ENCODE results near the gene PNMA6E.

PNMA6E gene

DNA sequence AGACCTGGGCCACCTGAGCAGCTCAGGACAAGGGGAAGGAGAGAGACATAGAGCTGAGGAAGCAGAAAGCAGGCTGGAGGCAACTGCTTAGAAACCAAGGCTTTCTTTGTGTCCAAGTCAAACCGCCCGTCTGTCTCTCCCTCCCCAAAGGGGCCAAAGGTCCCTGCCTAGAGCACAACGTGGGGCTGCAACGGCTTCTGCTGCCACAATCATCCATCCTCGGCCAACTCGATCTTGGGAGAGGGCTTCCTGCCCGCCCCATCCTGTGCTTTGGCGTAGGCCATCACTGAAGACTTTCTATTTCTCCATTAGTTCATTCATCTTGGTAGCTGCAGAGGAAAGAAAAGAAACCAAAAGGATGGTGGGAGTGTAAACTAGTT lies 46.4 kb upstream of the PNMA6E start:
- Histone ChIP-seq H3K79me2 (ENCODE audit: control insufficient read depth, insufficient read depth, low read length) (no peaks in the 10 kb centered on the region), H3K27me3 (ENCODE audit: insufficient read depth, low read length, poor library complexity) (no peaks in the 10 kb centered on the region), H3K9ac (ENCODE audit: low read length) (no peak overlapping the region), H2BK15ac (replicated peaks; ENCODE audit: low read depth) (no peak overlapping the region), H3K4ac (ENCODE audit: low read depth, low read length) (no peak overlapping the region), H4K5ac (ENCODE audit: low read length) (no peak overlapping the region), H3K79me1 (ENCODE audit: low read length) (no peaks in the 10 kb centered on the region), H2AK5ac (ENCODE audit: low read length) (no peak overlapping the region), H3K23ac (ENCODE audit: low read length) (no peak overlapping the region), H2BK5ac (ENCODE audit: low read length) (no peak overlapping the region), H3K4me1 (ENCODE audit: control insufficient read depth, low read depth, low read length) (no peaks in the 10 kb centered on the region), H2BK120ac (ENCODE audit: low read depth, low read length) (no peak overlapping the region), H3K18ac (ENCODE audit: low read length) (no peak overlapping the region), H3K4me3 (ENCODE audit: low read length) (no peak overlapping the region), H3K27ac (ENCODE audit: low read depth, low read length) (no peak overlapping the region), H3K36me3 (ENCODE audit: control insufficient read depth, insufficient read depth, low read length) (no peaks in the 10 kb centered on the region), H4K8ac (ENCODE audit: low read depth, low read length) (no peak overlapping the region), H3K56ac (ENCODE audit: low read length) (no peak overlapping the region), H3K4me2 (ENCODE audit: low read length) (no peak overlapping the region)
- no CpG with 5 or more reads among the region's 8 CpGs for WGBS (ENCODE audit: extremely low coverage, insufficient coverage, low lambda C conversion rate)
- no peak for DNase-seq

DNA sequence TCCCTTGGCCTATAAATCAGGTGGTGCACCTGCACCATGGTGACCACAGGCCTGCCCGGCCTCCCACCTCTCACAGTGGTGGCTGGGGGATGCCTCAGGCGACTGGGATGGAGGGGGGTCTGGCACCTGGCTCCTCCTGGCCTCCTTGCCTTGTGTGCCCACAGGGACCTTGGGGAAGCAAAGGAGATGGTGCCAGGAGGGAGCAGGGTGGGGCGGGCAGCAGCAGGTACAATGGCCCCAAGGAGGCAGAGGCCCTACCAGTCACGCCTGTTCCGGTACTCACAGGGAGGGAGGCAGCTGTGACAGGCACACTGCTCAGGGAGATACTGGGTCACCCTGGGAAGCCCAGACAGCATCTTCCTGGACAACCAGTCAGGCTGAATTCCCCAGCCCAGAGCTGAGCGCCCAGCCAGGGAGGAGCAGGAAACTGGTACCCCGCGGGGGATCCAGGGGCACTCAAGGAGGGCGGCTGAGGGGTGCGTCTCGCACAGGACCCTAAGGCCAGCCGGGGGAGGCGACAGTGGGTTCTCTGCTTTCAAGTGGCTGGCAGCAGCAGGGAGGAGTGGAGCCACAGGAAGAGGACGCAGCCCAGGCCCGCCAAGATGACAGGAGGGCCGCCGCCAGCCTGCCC lies 45.9 kb upstream of the PNMA6E start:
- Histone ChIP-seq H3K27ac (ENCODE audit: low read depth, low read length) (no peak overlapping the region), H3K18ac (ENCODE audit: low read length) (no peak overlapping the region), H3K4me1 (ENCODE audit: control insufficient read depth, low read depth, low read length) (no peaks in the 10 kb centered on the region), H3K4me3 (ENCODE audit: low read length) (no peak overlapping the region), H4K5ac (ENCODE audit: low read length) (no peak overlapping the region), H3K4me2 (ENCODE audit: low read length) (no peak overlapping the region), H2BK120ac (ENCODE audit: low read depth, low read length) (no peak overlapping the region), H3K36me3 (ENCODE audit: control insufficient read depth, insufficient read depth, low read length) (no peaks in the 10 kb centered on the region), H3K9ac (ENCODE audit: low read length) (no peak overlapping the region), H4K8ac (ENCODE audit: low read depth, low read length) (no peak overlapping the region), H3K79me1 (ENCODE audit: low read length) (no peaks in the 10 kb centered on the region), H3K23ac (ENCODE audit: low read length) (no peak overlapping the region), H3K56ac (ENCODE audit: low read length) (no peak overlapping the region), H2AK5ac (ENCODE audit: low read length) (no peak overlapping the region), H3K79me2 (ENCODE audit: control insufficient read depth, insufficient read depth, low read length) (no peaks in the 10 kb centered on the region), H3K4ac (ENCODE audit: low read depth, low read length) (no peak overlapping the region), H2BK5ac (ENCODE audit: low read length) (no peak overlapping the region), H2BK15ac (replicated peaks; ENCODE audit: low read depth) (no peak overlapping the region), H3K27me3 (ENCODE audit: insufficient read depth, low read length, poor library complexity) (no peaks in the 10 kb centered on the region)
- WGBS (ENCODE audit: extremely low coverage, insufficient coverage, low lambda C conversion rate), result no CpG with 5 or more reads among the region's 17 CpGs
- no peak for DNase-seq

DNA sequence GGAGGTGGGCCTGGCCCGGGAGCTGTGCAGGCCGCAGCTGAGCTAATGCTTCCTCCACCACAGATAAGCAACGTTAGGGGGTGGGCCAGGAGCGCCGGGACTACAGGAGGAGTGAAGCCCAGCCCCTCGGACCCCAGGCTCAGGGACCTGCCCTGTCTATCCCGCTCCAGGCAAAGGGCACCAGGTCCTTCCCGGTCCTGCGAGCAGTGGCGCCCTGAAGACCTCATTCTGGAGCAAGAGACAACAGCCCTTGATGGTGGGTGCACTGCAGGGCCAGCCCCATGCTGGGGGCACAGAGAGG lies 45.4 kb upstream of the PNMA6E start:
- DNase-seq, result no peak
- Histone ChIP-seq H3K23ac (ENCODE audit: low read length) (no peak overlapping the region), H3K4ac (ENCODE audit: low read depth, low read length) (no peak overlapping the region), H3K4me1 (ENCODE audit: control insufficient read depth, low read depth, low read length) (no peaks in the 10 kb centered on the region), H3K27me3 (ENCODE audit: insufficient read depth, low read length, poor library complexity) (no peaks in the 10 kb centered on the region), H4K8ac (ENCODE audit: low read depth, low read length) (no peak overlapping the region), H2AK5ac (ENCODE audit: low read length) (no peak overlapping the region), H3K36me3 (ENCODE audit: control insufficient read depth, insufficient read depth, low read length) (no peaks in the 10 kb centered on the region), H3K18ac (ENCODE audit: low read length) (no peak overlapping the region), H3K56ac (ENCODE audit: low read length) (no peak overlapping the region), H3K9ac (ENCODE audit: low read length) (no peak overlapping the region), H3K27ac (ENCODE audit: low read depth, low read length) (no peak overlapping the region), H4K5ac (ENCODE audit: low read length) (no peak overlapping the region), H3K79me2 (ENCODE audit: control insufficient read depth, insufficient read depth, low read length) (no peaks in the 10 kb centered on the region), H3K79me1 (ENCODE audit: low read length) (no peaks in the 10 kb centered on the region), H3K4me2 (ENCODE audit: low read length) (no peak overlapping the region), H3K4me3 (ENCODE audit: low read length) (no peak overlapping the region), H2BK15ac (replicated peaks; ENCODE audit: low read depth) (no peak overlapping the region), H2BK120ac (ENCODE audit: low read depth, low read length) (no peak overlapping the region), H2BK5ac (ENCODE audit: low read length) (no peak overlapping the region)
- no CpG with 5 or more reads among the region's 10 CpGs for WGBS (ENCODE audit: extremely low coverage, insufficient coverage, low lambda C conversion rate)

DNA sequence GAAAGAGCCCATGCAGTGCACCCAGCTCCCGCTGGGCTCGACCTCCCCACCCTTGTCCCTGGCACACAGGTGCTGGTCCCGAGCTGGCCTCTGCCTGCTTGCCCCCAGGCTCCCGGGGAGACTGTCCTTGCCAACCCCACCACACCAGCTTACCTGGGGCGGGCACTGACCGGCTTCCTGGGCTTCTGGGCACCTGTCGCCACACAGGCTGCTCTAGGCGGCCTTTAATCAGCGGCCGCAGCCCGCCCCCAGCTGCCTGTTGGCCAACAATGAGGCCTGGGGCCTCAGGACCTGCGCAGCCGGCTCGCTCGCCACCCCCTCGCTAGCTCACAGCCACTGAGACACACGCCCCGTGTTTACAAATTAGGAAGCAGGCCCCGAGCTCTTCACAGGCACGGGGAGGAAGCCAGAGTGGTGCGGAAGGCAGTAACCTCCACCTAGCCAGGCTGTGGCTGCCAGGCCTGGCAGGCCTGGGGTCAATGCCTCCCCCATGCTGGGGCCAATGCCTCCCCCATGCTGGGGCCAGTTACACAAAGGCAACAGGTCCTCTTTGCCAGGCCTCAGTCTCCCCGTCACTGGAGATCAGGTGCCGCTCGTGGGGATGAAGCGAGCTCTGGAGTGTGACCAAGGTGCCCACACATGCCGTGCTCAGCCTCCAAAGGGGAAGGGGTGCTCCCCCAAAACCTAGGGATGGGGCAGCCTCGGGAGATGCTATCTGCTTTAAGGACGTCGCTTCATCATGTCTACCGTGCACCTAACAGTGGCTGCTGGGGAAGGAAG lies 44.9 kb upstream of the PNMA6E start, which contains the start of gene TREX2:
TREX2 (minus strand) TSS at position 201 of the 780 bp plus-strand sequence. CDS start 626 bp downstream, outside the sequence.
- no peak within 1 kb of the TSS for H4K5ac ChIP-seq (ENCODE audit: low read length)
- H3K23ac ChIP-seq (ENCODE audit: low read length), result no peak within 1 kb of the TSS
- H3K4me1 ChIP-seq (ENCODE audit: control insufficient read depth, low read depth, low read length), result no peaks in the 10 kb centered on the region
- no peaks in the 10 kb centered on the region for H3K36me3 ChIP-seq (ENCODE audit: control insufficient read depth, insufficient read depth, low read length)
- H3K4ac ChIP-seq (ENCODE audit: low read depth, low read length), result no peak within 1 kb of the TSS
- no peak for DNase-seq
- H3K4me2 ChIP-seq (ENCODE audit: low read length), result no peak within 1 kb of the TSS
- no CpG with 5 or more reads among the region's 30 CpGs for WGBS (ENCODE audit: extremely low coverage, insufficient coverage, low lambda C conversion rate)
- H4K8ac ChIP-seq (ENCODE audit: low read depth, low read length), result no peak within 1 kb of the TSS
- H3K56ac ChIP-seq (ENCODE audit: low read length), result no peak within 1 kb of the TSS
- H2BK15ac ChIP-seq (replicated peaks; ENCODE audit: low read depth), result no peak within 1 kb of the TSS
- no peaks in the 10 kb centered on the region for H3K79me1 ChIP-seq (ENCODE audit: low read length)
- no peak within 1 kb of the TSS for H3K9ac ChIP-seq (ENCODE audit: low read length)
- no peak within 1 kb of the TSS for H2AK5ac ChIP-seq (ENCODE audit: low read length)
- no peak within 1 kb of the TSS for H3K4me3 ChIP-seq (ENCODE audit: low read length)
- no peak within 1 kb of the TSS for H2BK5ac ChIP-seq (ENCODE audit: low read length)
- H3K27me3 ChIP-seq (ENCODE audit: insufficient read depth, low read length, poor library complexity), result no peaks in the 10 kb centered on the region
- no peaks in the 10 kb centered on the region for H3K79me2 ChIP-seq (ENCODE audit: control insufficient read depth, insufficient read depth, low read length)
- H2BK120ac ChIP-seq (ENCODE audit: low read depth, low read length), result no peak within 1 kb of the TSS
- no peak within 1 kb of the TSS for H3K27ac ChIP-seq (ENCODE audit: low read depth, low read length)
- no peak within 1 kb of the TSS for H3K18ac ChIP-seq (ENCODE audit: low read length)

GRCh38 chrX:153445106-153445855 lies 44.1 kb upstream of the PNMA6E start:
- Histone ChIP-seq H2BK5ac (ENCODE audit: low read length) (no peak overlapping the region), H4K8ac (ENCODE audit: low read depth, low read length) (no peak overlapping the region), H3K56ac (ENCODE audit: low read length) (no peak overlapping the region), H2BK15ac (replicated peaks; ENCODE audit: low read depth) (no peak overlapping the region), H3K79me2 (ENCODE audit: control insufficient read depth, insufficient read depth, low read length) (no peaks in the 10 kb centered on the region), H2AK5ac (ENCODE audit: low read length) (no peak overlapping the region), H3K27ac (ENCODE audit: low read depth, low read length) (no peak overlapping the region), H2BK120ac (ENCODE audit: low read depth, low read length) (no peak overlapping the region), H3K4ac (ENCODE audit: low read depth, low read length) (no peak overlapping the region), H3K79me1 (ENCODE audit: low read length) (no peaks in the 10 kb centered on the region), H3K4me2 (ENCODE audit: low read length) (no peak overlapping the region), H3K36me3 (ENCODE audit: control insufficient read depth, insufficient read depth, low read length) (no peaks in the 10 kb centered on the region), H3K4me3 (ENCODE audit: low read length) (no peak overlapping the region), H3K4me1 (ENCODE audit: control insufficient read depth, low read depth, low read length) (no peaks in the 10 kb centered on the region), H3K27me3 (ENCODE audit: insufficient read depth, low read length, poor library complexity) (no peaks in the 10 kb centered on the region), H3K23ac (ENCODE audit: low read length) (no peak overlapping the region), H4K5ac (ENCODE audit: low read length) (no peak overlapping the region), H3K9ac (ENCODE audit: low read length) (no peak overlapping the region), H3K18ac (ENCODE audit: low read length) (no peak overlapping the region)
- DNase-seq, result no peak
- WGBS (ENCODE audit: extremely low coverage, insufficient coverage, low lambda C conversion rate), result no CpG with 5 or more reads among the region's 35 CpGs
